ENCODE data around the gene SUGCT.
"Not testable (repeated sequence)": the region's sequence is repeated elsewhere in the genome, so short reads cannot be mapped to it uniquely, and the experiment has no call there.

SUGCT gene

GRCh38 chr7:40332516-40332915 is 197.7 kb downstream of the SUGCT start:
- no peak for DNase-seq

- no peak for DNase-seq
Observed at GRCh38 chr7:40341836-40342235, 207.0 kb downstream of the SUGCT start.

DNA sequence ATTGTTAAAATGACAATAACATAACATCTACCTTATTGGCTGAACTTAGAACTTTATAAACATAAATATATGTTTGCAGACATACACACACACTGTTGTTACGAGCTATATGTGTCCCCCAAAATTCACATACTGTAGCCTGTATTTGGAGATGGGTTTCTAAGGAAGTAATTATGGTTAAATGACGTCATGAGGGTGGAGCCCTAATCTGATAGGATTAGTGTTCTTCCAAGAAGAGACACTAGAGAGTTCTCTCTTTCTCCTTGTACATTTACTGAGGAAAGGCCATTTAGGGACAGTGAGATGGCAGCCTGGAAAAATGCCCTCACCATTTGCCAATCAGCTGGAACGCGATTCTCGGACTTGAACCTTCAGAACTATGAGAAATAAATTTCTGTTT is 211.7 kb downstream of the SUGCT start:
- DNase-seq: no peak

DNA sequence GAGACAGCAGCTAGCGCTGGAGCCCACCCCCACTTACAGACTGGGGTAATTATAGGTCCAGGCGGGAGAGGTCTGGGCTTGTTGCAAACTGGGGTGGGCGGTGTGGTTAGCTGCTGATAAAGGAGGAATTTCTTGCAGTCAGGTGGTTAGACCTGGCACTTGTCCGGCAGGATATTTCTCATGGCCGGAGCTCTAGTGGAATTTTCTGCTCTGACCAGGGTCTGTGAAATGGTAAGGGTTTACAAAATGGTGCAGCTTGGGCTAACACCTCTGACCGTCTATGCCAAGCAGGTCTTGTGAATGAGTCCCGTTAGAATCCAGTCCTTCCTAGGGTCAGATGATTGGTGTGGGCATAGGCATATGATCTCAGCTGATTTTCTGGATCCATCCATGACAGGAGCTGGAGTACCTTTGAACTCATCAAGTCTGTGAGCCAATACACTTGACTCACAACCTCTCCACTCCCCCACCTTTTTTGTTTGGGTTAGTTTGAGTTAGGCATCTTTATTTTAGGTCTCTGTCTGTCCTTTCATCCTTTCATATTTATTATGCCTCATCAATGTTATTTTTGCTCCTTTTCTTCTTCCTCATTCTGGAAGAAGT is 213.4 kb downstream of the SUGCT start:
- peak; percentile 75 for DNase-seq

DNA sequence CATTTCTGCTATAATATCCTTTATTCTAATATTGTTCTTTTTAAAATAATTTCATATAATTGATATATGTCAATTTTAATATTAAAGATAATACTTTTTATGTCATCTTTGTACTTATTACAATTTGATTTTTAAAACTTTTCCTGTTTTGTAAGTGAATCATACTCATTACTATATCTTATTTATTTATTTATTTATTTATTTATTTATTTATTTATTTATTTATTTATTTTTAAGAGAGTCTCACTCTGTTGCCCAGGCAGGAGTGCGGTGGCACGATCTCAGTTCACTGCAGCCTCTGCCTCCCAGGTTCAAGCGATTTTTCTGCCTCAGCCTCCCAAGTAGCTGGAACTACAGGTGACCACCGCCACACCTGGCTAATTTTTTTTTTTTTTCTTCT is 215.3 kb downstream of the SUGCT start:
- no peak for DNase-seq

DNA sequence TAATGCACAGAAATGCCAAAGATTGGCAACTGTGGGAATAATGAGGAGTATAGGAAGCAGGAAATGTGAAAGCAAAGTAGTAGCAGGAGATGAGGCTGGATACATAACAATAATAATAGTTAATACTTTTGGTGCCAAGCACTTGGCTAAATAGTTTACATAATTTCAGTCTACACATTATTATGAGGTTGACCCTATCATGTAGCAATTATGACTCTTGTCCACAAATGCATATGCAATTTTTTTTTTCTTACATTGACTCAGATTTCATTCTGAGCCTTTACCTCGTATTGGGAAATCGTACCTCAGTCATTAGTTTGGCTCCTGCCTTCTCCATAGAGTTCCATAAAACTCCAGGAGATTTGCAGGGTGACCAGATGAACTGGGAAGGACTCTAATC is 219.9 kb downstream of the SUGCT start:
- DNase-seq: no peak

- DNase-seq: no peak
Observed at GRCh38 chr7:40356312-40356711, 221.5 kb downstream of the SUGCT start.

DNA sequence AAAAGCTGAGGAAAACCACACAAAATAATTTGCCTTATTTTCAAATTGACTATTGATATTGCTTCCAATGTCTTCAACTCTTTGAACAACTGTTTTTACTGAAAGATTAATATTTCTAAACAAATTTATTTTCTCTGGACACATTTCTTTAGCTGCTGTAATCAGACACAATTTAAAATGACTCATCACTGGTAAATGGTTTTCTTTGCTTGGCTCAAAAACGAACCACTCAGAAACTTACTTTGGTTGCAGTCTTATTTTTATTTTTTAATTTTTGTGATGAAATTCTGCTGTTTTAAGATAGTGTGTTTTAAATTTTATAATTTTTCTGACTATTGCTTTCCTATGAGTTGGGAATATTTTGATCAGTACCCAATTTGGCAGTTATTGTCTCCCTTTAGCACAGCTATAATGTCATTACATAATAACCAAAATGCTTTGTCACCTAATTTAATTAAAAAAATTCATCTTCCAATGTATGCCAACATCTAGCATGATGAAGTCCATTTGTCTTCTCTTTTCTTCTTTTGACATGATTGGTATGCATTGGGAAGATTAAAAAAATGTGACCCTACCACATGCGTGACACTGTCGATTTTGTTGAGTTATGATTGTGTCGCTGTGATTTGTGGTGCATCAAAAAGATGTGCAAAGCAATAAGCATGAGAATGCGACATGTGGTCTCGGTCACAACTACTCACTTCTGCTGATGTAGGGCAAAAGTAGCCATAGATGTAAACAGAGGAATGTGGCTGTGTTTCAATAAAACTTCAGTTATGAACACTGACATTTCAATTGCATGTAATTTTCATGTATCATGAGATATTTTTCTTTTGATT is 222.3 kb downstream of the SUGCT start:
- no peak for DNase-seq

DNA sequence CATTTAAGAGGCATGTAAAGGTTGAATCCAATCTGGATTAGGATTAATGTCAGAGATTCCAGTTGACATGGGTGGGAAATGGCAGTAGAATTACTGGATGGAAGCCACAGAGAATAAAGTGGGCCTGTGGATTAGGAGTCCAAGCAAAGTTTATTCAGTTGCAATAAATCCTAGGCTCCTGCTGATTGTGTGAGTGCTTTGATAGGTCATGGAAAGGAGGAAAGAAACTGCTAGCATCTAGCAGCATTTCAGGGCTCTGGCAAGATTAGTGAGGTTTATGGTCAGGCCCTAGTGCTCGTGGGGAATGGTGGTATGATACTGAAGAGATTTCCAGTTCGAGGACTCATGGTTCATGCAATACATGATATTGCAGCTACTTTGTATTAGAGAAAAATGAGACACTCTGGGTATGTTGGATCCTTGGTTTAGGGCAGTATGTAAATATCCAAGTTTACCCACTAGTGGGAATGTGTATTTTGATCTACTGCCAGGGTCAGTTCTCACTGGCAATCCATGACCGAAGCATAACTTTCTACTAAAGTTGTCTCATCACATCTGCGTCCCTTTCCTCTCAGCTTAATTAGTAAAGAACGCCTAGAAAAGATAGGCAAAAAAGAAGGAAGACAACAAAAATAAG is 235.0 kb downstream of the SUGCT start:
- DNase-seq: no peak

DNA sequence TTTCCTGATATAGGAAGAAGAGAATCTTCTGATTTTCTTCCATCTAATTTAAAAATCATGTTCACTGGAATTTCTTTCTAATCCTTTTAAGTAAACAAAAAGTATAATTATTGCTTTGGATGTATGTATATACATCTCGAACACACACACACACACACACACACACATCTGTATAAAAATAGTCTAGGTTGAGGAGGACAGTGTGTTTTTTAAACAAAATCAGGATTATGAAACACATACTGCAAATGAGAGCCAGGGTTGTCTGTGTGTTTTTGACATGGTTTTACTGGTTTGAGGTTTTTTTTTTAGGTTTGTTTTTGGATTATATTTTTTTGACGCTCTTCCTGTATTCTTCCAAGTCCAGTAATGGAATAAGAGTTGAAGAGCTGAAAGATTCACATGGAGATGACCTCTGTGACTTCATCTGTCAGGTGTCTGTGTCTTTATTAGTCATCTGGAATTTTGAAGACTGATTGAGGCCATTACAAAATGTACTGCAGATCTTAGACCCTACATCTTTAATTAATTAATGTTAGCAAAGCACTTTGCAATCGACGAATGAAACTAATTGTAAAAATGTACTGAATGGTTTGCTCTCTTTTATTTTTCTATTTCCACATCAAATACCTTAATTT is 237.1 kb downstream of the SUGCT start:
- no peak for DNase-seq

GRCh38 chr7:40374575-40374974 is 239.8 kb downstream of the SUGCT start:
- no peak for DNase-seq

- DNase-seq: no peak
Observed at GRCh38 chr7:40380111-40380510, 245.3 kb downstream of the SUGCT start.

DNA sequence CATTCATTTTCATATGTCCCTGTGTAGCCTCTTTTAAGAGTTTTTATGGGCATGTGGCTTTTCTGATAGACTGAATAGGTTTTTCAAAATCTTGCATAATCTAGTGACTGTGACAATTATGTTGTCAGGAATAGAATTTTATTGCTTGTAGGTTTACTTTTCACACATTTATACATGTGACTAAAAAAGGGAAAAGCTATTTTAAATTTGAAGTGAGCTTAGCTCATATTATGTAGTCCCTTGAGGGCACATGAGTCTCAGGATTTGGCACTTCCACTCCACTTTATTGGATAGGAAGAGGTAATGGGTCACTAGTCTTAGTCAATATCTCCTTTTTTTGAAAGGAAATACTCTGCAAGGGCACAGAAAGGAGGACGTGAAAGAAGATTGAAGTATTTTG is 247.3 kb downstream of the SUGCT start:
- DNase-seq: no peak

DNA sequence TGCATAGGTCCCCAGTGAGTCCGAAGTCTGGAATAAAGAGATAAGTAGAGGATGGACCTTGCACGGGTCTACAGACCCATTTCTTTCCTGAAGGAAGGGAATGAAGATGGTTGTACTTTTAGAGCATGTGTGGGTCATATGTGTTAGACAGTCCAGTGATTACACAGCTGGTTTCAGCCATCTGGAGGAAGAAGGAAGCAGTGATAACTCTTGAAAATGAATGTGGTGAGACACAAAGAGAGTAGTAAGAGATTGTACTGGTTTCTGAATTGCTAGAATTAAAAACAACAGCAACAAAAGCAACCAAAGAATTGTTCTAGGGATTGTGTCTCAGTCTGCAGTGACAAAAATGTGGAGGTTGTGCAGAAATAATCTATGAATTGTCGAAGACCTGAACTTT is 258.9 kb downstream of the SUGCT start:
- no peak for DNase-seq

GRCh38 chr7:40394400-40394799 is 259.6 kb downstream of the SUGCT start:
- DNase-seq: no peak

DNA sequence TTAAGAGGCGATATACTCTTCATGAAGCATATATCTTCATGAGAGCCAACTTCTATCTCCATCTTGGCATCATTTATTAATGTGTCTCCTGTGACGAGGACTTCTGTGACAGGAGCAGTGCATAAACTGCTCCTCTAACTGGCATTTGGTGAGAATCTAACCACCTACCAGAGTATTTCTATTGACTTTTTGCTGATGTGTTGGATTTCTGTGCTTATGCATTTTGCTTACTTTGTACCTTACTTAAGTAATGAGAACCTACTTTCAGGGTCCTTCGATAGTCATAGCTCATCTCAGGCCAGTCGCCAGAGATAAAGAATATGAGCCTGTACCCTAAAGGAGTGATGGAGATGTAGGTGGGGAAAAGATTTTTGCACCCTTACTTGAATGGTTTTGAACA is 265.7 kb downstream of the SUGCT start:
- no peak for DNase-seq

GRCh38 chr7:40401406-40401805 is 266.6 kb downstream of the SUGCT start:
- DNase-seq: no peak

DNA sequence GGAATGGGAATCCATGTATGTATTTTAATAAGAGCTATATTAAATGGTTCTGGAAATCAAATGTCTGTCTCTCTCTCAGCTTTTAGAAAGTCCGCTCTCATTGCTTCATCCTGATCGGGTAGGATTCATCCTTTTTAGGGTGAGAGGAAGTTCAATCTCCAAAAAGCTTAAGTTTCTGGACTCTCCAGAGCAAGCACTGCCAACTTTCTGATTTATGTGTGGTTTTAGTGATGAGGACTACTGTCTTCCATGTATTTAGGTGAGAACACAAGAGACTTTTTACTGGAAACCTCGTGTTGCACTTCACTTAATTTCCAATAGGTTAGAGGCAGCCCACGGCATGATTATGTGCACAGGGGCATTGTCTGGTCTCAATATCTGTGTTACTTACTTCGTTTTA is 267.9 kb downstream of the SUGCT start:
- no peak for DNase-seq

GRCh38 chr7:40403703-40404476 is 269.1 kb downstream of the SUGCT start:
- no peak for DNase-seq

- DNase-seq: no peak
Observed at GRCh38 chr7:40405991-40406390, 271.2 kb downstream of the SUGCT start.

DNA sequence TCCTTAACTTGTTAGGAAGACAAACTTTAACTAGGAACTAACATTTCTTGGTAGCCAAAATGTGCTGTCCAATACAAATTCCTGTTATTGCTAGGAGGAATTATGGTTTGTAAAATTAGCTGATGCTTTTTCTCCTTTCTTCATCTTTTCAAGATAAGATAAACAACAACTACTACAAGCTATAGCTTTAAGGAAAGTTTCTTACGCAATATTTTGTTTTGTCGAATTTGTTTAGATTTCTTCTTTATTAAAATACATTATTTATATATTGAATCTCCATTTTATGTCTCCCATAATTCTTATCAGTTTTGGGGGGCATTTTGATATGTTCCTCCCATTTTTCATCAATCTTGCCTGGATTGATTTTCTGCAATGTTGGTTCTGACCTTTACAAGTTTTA is 277.5 kb downstream of the SUGCT start:
- no peak for DNase-seq

DNA sequence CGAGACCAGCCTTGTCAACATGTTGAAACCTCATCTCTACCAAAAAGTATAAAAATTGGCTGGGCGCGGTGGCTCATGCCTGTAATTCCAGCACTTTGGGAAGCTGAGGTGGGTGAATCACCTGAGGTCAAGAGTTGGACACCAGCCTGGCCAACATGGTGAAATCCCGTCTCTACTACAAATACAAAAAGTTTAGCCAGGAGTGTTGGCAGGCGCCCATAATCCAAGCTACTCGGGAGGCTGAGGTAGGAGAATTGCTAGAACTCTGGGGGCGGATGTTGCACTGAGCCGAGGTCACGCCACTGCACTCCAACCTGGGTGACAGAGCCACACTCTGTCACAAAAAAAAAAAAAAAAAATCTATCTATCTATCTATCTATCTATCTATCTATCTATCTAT is 279.9 kb downstream of the SUGCT start:
- DNase-seq: not testable (repeated sequence)

GRCh38 chr7:40418448-40418847 is 283.6 kb downstream of the SUGCT start:
- DNase-seq: no peak

All from islet precursor cell (in vitro differentiated cells).